CD1c-positive myeloid dendritic cell (primary cell): Measurements from ENCODE around the gene EXOC6B.

Experiments used
- DNase-seq: peaks from one replicate; pipeline ENCODE4 v3.0.0-alpha.2; 2016; ENCODE audit errors: extremely low spot score

EXOC6B gene

DNA sequence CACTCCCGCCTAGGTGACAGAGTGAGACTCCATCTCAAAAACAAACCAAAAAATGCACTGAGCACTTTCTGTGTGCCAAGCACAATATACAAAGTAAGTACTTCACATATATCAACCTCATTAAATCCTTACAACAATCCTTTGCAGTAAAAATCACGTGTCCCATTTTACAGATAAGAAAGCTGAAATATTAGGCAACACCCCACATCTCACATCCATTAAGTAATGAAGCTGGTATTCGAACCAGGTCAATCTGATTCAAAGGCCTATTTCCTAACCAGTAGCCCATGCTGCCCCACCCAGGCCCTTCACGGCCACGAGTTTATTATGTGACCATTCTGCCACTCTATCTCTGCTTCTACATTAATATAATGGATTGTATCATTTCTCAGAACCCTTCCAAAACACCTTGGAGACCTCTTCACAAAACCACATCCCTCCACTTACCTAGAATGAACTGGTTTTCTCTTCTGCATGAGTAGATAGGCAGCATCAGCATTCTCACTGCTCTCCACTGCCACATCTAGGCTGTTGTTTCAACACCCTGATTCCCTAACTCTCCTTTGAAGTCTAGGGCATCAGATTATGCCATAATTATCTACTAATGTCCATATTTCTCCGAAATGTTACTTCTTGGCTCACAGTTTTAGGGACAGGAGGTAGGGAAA is 3.1 kb upstream of the EXOC6B start:
- no peak for DNase-seq

DNA sequence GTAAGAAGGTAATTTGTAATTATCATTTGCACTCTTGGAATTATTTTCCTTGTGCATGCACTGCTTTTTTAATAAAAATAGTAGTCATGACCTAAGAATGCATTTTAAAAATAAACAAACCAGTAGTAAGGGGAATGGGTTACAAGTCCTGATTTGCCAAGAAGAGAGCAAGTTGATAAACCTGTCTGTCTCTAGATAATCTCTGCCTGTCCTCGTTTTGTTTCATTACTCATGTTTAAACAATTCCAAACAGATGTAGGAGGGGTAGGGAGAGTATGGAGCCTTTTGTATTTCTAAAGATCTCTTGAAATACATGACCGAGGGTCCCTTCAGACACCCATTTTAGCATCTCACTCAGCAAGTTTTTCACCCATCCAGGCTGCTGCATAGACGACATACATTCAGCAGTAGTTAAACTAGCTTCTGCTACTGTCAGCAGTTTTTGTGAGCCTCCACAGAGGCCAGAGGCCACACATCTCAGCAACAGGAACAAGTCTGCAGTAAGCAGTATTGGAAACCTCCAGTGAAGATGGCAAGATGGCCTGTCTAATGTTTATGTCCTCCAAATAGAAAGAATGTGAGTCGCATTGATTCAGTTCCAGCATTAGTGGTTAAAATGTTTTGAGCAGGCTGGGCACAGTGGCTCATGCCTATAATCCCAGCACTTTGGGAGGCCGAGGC is 2.3 kb upstream of the EXOC6B start:
- DNase-seq: no peak

DNA sequence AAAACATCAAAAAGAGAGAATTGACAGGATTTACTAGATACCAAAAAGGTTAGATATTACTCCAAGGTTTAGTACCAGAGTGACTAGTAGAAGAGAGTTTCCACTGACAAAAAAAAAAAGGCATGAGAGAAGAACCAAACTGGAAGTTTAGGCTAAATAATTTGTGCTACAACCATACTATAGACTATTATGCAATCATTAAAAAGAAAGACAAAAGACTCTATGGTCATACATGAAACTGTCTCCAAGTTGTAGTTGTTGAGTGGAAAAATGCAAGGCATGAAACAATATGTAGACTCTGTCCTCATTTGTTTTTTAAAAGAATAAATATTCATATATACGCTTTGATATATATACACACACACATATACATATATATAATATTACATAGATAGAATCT is 1.7 kb upstream of the EXOC6B start:
- no peak for DNase-seq

DNA sequence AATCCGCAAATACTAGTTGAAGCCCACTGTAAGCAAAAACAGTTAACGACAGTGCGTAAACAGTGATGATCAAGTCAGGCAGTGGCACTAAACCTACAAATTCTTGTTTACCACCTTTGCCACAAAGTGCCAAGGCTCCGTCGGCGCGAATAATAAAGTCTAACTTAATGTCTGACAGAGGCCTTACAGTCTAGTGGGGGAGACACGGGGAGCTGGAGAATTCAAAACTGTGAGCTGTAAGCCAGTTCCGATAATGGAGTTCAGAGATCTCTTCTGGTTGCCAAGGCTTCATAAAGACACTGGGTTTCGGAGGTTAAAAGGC is 284 bp upstream of the EXOC6B start:
- DNase-seq: no peak

DNA sequence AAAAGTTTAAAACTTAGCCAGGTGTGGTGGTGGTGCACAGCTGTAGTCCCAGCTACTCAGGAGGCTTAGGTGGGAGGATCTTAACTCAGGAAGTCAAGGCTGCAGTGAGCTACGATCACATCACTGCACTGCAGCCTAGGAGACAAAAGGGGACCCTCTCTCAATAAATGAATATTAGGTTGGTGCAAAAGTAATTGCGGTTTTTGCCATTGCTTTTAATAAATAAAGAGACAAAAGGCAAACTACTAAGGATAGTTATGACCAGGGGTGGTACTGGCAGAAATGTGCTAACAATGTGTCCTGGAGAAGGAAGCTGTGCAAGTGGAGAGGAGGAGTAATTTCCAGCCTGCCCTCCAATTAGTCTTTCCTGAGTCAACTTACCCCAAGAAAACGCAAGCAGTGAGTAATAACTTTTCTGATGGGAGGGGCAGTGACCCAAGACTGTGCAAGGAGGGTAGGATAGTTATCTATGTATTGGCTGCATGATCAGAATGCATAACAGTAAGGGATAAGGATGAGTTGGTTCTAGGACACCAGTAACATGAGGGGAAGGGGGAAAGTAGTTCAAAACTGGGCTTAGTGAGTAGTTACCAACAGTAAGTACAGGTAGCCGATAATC is 1.5 kb downstream of the EXOC6B start:
- no peak for DNase-seq

DNA sequence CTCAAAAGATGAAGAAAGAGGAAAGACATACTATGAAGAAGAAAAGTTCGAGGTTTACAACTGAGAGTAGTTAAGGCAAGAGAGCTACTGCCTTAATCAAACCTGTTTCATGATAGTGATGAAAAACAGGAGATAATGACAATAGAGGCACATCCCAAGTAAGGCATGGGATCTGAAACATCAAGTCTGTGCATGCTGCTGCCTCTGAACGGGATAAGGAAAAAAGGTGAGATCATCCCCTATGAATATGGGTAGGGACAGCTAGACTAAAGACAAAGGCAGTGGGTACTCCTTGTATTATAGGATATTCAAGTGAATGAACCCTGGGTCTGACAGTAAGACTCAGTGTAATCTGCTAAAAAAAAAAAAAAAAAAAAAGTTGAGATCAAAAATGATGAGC is 3.0 kb downstream of the EXOC6B start:
- no peak for DNase-seq

DNA sequence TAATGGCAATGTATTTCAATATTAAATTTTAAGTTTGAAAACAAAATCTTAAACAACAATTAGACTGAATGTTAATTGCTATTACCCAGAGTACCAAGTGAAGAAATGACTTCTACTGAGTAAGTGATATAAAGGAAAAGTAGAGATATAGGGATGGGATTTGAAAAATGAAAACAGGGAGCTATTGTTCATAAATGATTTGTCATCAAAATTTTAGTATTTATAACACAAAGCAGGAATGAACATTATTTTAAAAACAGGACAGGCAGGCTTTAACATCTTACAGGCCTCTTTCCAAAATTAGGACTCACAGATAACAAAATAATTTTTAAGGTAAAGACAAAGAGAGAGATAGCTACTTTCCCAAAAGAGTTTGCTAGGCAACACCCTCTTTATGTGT is 3.9 kb downstream of the EXOC6B start:
- DNase-seq: no peak

DNA sequence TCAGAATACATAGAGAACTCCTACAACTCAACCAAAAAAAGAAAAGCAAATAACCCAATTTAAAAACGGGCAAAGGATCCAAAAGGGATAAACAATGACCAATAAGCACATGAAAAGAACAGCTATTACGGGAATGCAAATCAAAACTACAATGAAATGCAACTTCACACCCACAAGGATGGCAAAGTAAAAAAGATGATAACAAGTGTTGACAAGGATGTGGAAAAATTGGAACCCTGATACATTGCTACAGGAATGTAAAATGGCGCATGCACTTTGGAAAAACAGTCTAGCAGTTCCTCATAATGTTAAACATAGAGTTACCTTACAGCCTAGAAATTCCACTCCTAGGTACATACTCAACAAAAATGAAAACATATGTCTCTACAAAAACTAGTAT is 4.7 kb downstream of the EXOC6B start:
- no peak for DNase-seq

DNA sequence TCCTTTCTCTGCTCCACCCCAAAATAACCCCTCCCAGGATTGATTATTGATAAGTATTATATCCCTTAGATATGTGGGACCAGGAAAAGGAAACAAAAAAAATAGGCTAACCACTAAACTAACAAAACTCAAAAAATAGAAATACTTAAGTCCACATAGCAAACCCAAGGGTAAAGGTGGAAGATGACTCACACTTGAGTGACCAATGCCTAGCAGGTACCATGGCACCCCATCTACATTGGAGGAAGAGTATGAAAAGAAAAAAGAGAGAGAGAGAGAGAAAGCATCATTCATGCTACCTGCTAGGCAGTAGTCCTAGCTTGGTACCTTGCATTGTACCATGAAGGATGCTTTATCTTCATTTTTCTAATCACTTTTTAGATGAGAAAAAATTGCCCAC is 6.3 kb downstream of the EXOC6B start:
- no peak for DNase-seq

DNA sequence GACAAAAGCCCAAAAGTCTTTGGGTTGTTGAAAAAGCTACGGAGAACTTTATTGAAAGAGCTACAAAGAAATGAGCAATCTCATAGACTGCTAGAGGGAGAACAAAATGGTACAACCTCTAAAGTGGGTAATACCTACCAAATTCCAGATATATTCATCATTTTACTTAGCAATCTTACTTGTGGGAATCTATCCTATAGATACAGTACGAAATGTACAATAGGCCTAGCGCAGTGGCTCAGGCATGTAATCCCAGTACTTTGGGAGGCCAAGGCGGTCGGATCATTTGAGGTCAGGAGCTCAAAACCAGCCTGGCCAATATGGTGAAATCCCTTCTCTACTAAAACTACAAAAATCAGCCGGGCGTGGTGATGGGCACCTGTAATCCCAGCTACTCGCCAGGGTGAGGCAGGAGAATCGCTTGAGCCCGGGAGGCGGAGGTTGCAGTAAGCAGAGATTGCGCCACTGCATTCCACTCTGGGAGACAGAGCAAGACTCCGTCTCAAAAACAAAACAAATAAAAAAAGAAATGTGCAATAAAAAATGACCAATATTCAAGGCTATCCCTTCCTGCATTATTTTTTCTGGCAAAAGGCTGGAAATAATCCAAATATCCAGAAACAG is 10.1 kb downstream of the EXOC6B start:
- DNase-seq: no peak

DNA sequence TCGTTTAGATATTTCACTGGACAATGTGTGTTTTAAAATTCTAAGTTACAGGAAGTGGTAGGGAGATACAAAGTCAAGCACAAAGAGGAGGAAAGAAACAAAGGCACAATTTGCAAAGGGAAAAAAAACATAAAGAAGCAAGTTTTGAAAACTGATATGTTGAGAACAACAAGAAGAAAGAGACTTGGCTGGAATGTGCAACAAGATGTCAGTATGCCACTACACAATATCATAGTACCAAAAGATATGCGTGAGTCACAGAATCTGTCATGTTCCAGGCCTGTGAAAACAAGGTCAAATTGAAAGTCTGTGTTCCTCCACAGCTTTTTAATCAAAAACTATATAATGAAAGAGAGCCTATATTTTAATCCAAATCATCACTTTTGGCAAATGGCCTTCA is 12.0 kb downstream of the EXOC6B start:
- no peak for DNase-seq

DNA sequence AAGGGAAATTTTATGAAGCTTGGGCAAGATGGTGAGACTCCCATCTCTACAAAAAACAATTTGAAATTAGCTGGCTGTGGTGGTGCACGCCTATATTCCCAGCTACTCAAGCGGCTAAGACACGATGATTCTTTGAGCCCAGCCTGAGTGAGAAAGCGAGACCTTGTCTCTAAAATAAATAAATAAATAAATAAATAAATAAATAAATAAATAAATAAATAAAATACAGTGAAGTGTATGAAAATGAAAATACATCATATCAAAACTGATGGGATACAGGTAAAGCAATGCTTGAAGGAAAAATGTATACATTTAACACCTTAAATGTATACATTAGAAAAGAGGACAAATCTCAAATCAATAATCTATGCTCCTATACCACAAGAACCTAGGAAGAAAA is 15.7 kb downstream of the EXOC6B start:
- no peak for DNase-seq

DNA sequence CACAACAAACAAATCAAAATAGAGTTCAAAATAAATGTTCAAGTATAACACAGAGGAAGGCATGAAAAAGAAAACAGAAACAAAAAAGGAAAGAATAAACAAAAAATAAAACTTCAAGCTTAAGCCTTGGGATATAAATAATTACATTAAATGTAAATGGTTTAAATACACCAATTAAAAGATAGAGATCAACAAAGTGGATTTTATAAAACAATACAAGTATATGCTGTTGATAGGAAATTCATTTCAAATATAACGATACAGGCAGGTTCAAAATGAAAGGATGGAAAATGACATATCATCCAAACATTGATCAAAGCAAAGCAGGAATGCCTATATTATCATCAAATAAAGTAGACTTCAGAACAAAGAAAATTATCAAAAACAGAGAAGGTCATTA is 16.7 kb downstream of the EXOC6B start:
- no peak for DNase-seq

DNA sequence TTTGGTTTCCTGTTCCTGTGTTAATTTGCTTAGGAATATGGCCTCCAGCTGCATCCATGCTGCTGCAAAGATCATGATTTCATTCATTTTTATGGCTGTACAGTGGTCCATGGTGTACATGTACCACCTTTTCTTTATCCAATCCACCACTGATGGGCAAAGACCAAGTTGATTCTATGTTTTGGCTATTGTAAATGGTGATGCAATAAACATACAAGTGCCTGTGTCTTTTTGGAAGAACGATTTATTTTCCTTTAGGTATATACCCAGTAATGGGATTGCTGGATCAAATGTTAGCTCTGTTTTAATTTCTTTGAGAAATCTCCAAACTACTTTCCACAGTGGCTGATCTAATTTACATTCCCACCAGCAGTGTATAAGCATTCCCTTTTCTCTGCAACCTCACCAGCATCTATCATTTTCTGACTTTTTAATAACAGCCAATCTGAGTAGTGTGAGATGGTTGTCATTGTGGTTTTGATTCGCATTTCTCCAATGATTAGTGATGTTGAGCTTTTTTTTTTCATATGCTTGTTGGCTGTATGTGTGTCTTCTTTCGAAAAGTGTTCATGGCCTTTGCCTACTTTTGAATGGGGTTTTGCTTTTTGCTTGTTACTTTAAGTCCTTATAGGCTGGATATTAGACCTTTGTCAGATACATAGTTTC is 19.4 kb downstream of the EXOC6B start:
- no peak for DNase-seq

DNA sequence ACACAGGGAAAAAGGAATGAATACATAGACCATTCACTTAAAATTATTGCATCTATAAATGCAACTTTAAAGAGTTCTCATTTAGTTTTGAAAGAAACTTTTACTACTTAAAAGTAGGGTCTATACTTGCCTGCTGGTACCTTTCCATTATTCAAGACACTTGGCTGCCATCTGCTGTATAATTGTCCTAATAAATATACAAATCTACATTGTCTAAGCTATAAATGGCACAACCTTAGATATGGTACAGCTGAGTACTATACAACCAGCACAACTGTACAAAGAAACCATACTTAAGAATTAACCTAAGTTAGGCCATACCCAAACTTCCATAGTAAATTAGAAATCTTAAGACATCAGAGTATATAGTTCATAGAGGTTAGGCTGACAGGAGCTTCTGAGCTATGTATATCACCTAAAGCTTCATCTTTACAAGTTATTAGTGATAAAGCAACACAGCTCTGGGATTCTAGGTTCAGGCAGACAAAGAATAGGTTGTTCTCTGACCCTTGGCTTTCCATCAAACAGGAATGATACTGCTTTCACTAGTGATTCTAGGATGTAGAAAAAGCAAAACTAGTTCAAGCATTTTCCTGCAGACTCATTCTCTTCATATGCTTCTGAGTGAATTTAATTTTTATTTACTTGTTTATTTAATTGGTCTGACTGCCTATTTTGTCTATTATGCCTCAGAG is 22.1 kb downstream of the EXOC6B start:
- DNase-seq: no peak

DNA sequence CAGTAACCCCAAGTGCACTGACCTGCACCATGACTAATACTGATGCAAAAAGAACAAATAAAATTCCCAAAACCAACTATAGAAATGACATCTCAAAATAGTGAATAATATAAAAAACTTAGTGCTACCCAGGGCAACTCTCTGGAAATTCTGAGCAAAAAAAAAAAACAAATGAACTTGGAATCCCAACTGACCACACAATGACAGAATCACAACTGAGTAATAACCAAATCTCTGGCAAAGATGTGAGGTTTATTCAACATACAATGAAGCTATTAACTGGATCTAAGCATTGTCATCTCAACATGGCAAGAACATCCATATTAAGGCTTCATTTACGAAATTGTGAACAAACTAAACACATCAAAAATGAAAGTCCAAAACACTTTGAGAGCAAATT is 22.7 kb downstream of the EXOC6B start:
- no peak for DNase-seq

DNA sequence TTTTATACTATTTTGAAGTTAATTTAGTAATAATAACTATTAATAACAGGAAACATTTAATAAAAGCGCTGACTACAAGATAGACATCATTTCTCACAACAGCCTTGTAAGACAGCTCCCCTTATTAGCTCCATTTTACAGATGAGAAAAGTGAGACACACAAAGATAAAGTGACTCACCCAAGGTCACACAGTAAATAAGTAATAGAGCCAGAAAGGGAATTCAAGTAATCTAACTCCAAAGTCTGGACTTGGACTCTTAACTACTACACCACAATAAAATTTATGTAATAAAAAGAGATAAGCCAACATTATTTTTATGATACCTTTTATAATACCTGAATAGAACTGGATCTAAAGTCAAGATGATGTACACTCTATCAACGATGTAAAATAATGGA is 25.3 kb downstream of the EXOC6B start:
- no peak for DNase-seq

DNA sequence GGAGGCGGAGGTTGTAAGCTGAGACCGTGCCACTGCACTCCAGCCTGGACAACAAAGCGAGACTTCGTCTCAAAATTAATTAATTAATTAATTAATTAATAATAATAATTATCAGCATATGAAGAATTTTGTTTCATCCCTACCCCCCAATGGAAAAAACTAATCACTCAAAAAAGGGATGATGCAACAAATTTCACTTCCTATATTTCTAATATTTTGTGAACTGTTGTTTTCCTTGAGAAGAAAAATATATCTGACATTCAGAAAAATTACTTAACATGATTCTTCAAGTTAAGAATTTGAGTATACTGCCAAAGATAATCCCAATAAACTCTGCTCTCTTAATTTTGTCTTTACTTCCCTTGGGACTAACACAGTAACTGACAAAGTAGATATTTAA is 28.1 kb downstream of the EXOC6B start:
- DNase-seq: peak; percentile 38

DNA sequence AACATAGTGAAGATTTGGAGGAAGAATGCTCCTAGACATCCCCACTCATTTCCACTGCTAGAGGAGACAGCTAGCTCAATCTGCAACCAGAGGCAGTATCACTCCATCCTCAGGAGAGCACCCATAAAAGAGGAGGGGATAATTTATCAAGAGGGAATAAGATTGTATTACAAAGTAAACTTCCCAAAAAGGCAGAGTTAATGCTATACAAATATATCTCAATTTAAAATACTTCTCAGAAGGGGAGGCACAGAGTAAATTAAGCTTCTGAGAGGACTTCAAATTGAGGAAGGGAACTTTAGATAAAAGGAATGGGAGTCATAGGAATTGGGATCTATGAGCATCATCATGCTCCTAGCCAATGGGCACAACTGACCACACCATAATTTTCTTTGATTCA is 29.1 kb downstream of the EXOC6B start:
- DNase-seq: no peak

DNA sequence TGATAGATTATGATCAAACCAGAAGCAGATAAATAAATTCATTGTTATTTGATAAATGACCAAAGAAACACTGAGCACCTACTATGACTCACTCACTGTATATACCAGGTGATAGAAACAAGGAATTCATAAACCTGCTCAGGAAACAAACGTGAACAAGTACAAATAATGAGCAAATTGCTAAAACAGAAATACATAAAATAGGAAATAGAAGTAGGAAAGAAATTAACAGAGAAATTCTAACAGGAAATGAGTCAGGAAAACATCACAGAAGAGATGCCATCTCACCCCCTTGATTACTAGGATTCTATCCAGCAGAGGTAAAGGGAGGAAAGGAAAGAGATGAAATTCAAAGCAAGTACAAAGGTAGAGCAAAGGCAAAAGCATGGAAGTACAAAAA is 31.3 kb downstream of the EXOC6B start:
- DNase-seq: no peak

DNA sequence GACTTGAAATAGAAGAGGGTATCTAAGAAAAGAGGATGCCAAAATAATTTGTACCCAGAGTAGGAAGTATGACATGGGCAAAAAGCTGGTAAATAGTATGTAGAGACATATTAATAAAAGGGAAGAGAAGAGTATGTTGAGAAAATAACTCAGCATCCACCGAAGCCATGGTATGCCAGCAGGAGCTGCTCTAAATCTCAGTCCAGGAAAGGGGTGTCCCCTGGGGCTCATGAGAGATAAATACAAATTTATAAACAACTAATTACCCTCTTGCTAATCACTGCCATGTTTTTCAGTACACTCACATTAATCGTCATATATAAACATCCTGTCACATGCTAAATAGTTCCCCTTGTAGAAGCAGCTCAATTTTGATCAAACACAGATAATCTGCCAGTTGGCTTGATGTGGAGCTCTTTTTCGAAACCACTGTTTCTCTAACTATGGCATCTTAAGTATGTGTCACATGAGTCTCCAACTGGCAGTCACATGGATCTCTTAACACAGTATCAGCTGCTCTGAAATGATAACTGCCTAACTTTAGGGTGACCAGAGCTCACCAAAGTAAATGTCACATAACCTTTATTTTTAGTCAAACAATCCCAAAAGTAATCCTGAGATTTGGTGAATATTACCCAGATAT is 31.9 kb downstream of the EXOC6B start:
- no peak for DNase-seq

DNA sequence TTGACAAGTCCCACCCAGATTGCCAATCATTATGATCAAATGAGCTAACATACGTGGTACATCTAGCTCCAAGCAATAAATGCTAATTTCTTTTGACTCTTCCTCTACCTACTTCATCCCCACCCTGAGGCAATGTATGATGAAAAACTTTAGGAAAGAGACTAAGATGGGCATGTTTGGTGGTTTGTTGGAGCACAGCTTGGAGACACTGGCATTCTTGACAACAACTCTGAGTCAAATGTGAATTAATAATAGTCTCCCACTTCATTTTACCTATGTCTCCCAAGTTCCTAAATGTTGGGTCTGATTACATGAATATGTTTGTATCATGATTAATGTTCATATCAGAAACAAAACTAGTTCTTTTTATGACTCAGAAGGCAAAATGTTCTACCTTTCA is 36.6 kb downstream of the EXOC6B start:
- DNase-seq: no peak
